Omental fat pad (tissue), 4 donors: ENCODE measurements around the gene SLC10A2. TPM values are rescaled to one million over a fixed set of nuclear protein-coding genes. Genes with fewer than 3 reads are reported as not detected.

ENCODE experiments used
- total RNA-seq, 4 donors: library from RNA; depleted of rRNA; stranded (reverse); fragments of >200 nt; gene quantifications; one replicate each; pipeline ENCODE4 v1.1.0, GENCODE V29; 2016

The SLC10A2 gene
- total RNA-seq, 4 donors from 2014 or later = not detected

Other genes with a start within 250 kb of the SLC10A2 start
- gene ERCC5, start 220.4 kb downstream of the SLC10A2 start, total RNA-seq = 10 to 100 TPM; 42.5 to 81.8 (median 68.3) TPM